Ovary (tissue), 3 donors: ENCODE data around the gene CENPK.

ENCODE experiments used
- CTCF ChIP-seq, 3 donors: fragments of 450-650 bp in 2 of 3; fragments of 200-600 bp in 1 of 3; IDR thresholded peaks; one replicate each; pipeline versions ENCODE4 v1.5.1 to v1.8.0; 2016 to 2022; ENCODE audit warnings: antibody characterized with exemption in 3 of 3, mild to moderate bottlenecking in 1 of 3
- POLR2A ChIP-seq: fragments of 450-650 bp; IDR thresholded peaks from one replicate; pipeline ENCODE4 v1.6.1; 2017; ENCODE audit warnings: antibody characterized with exemption, mild to moderate bottlenecking, moderate library complexity
- donor health status: DM: no; HTN: no; CAD: no.

- TF ChIP-seq CTCF (IDR thresholded peaks at IDR 0.05) (no peak), POLR2A (no peak)
These were observed 9.0 kb downstream of the CENPK start for GRCh38 chr5:65553941-65554340.
